Thoracic aorta (tissue), 2 donors: Measurements from ENCODE around the gene ZDHHC24. TPM values are rescaled to one million over a fixed set of nuclear protein-coding genes. Genes with fewer than 3 reads are reported as not detected.

Experiments used
- ATAC-seq: fragments of 150-250 bp; one replicate; pipeline ENCODE4 v1.8.0; 2017; ENCODE audit warnings: low read depth; ENCODE audit not compliant: insufficient number of reproducible peaks, low FRiP score
- DNase-seq: peaks from one replicate; pipeline ENCODE4 v3.0.0-alpha.2; 2020; ENCODE audit warnings: low spot score
- H3K27ac ChIP-seq, 2 donors: fragments of 200-600 bp; sonication (generic); 1 replicate in 1 of 2; 2 replicates in 1 of 2; pipeline ENCODE4 v1.5.1; 2016; ENCODE audit warnings: mild to moderate bottlenecking in 2 of 2, moderate library complexity in 2 of 2
- H3K27me3 ChIP-seq: fragments of 200-600 bp; sonication (generic); replicated peaks from 2 replicates; pipeline ENCODE4 v1.6.0; 2016; ENCODE audit warnings: mild to moderate bottlenecking; ENCODE audit not compliant: insufficient read depth
- H3K36me3 ChIP-seq: fragments of 200-600 bp; sonication (generic); one replicate; pipeline ENCODE4 v1.5.1; 2016
- H3K4me1 ChIP-seq, 2 donors: fragments of 200-600 bp; sonication (generic); 1 replicate in 1 of 2; 2 replicates in 1 of 2; pipeline versions ENCODE4 v1.5.1 to v1.6.0; 2016; ENCODE audit warnings: low read depth in 2 of 2, mild to moderate bottlenecking in 1 of 2; ENCODE audit not compliant: control insufficient read depth in 1 of 2
- H3K4me3 ChIP-seq: fragments of 200-600 bp; sonication (generic); 2 replicates; pipeline ENCODE4 v1.5.1; 2016; ENCODE audit warnings: mild to moderate bottlenecking
- H3K9me3 ChIP-seq: fragments of 200-600 bp; sonication (generic); 2 replicates; pipeline ENCODE4 v1.5.1; 2016
- total RNA-seq, 2 donors: library from RNA; depleted of rRNA; stranded (reverse); fragments of >200 nt; gene quantifications; one replicate each; pipeline versions ENCODE4 v1.1.0 to v1.2.3, GENCODE V29; 2016
- TF ChIP-seq, protein P1 (sequence below): fragments of 200-600 bp; sonication (generic); IDR thresholded peaks from one replicate; pipeline ENCODE4 v1.5.1; 2019; ENCODE audit warnings: antibody characterized with exemption

Gene ZDHHC24
- total RNA-seq, 2 donors from 2014 or later: 10.2 to 15.7 TPM

DNA sequence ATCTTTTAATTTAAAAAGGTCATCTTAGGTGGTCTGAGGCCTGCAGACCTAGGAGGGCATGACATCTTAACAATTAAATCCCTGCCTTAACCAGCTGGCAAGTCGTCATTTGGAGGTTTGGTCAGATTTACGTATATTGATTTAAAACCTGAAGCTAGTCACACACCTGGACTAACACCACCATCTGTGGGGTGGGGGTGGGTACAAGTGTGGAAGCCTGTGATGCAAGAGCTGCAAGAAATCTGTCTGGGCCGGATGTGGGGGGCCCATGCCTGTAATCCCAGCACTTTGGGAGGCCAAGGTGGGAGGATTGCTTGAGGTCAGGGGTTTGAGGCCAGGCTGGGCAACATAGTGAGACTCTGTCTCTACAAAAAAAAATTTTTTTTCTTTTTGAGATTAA lies 35.4 kb upstream of the ZDHHC24 start:
- TF ChIP-seq, protein P1, sequence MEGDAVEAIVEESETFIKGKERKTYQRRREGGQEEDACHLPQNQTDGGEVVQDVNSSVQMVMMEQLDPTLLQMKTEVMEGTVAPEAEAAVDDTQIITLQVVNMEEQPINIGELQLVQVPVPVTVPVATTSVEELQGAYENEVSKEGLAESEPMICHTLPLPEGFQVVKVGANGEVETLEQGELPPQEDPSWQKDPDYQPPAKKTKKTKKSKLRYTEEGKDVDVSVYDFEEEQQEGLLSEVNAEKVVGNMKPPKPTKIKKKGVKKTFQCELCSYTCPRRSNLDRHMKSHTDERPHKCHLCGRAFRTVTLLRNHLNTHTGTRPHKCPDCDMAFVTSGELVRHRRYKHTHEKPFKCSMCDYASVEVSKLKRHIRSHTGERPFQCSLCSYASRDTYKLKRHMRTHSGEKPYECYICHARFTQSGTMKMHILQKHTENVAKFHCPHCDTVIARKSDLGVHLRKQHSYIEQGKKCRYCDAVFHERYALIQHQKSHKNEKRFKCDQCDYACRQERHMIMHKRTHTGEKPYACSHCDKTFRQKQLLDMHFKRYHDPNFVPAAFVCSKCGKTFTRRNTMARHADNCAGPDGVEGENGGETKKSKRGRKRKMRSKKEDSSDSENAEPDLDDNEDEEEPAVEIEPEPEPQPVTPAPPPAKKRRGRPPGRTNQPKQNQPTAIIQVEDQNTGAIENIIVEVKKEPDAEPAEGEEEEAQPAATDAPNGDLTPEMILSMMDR: no peak
- H3K4me1 ChIP-seq: no peaks in the 10 kb centered on the region
- no peak overlapping the region for H3K4me3 ChIP-seq
- no peaks in the 10 kb centered on the region for H3K36me3 ChIP-seq
- no peak for DNase-seq
- peaks cover 6% of the 10 kb centered on the region for H3K9me3 ChIP-seq
- no peak for ATAC-seq
- no peaks in the 10 kb centered on the region for H3K27me3 ChIP-seq
- H3K27ac ChIP-seq: no peak overlapping the region

DNA sequence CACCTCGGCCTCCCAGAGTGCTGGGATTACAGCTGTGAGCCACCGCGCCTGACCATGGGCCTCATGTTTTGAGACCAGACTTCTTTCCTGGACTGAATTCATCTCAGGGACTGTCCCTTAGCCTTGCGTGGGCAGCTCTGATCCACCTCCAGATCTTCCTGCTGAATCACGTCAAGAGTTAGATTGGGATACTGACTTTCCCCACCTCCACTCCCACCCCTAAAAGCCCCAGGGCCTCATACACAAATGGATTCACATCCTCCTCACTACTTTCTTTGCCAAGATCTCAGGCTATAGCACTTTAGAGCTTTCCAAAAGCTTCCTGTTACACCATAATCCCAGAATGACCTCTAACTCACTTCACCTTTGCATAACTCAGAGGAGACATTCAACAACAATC lies 35.0 kb upstream of the ZDHHC24 start:
- ATAC-seq (no peak), DNase-seq (no peak)
- Histone ChIP-seq H3K36me3 (no peaks in the 10 kb centered on the region), H3K4me1 (no peaks in the 10 kb centered on the region), H3K4me3 (no peak overlapping the region), H3K27ac (no peak overlapping the region), H3K9me3 (peaks cover 6% of the 10 kb centered on the region), H3K27me3 (no peaks in the 10 kb centered on the region)
- TF ChIP-seq, protein P1: no peak

DNA sequence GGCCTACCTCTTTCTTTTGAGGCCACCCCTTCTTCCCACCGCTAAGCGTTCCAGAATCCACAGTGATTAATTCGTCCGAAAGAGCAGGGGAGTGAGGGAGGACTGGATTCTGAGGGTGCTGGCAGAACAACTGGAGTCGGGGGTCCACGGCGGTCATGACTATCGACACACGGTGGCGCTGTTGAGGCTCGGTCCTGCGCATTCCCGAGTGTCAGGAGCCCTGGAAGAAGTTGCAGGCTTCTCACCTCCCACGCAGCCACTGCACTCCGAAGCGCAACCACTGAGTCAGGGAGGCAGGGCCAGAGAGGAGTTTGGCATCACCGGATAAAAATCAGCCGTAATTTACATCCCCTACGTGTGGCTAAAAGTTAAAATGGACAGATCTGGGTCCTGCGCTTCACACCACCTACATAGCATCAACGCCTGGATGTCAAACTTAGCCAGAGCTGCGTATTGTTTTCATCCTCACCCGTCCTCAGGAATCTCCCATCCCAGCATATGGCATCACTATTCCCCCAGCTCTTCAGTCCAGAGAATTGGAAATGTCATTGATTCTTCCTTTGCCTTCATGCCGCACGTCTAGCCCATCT lies 33.3 kb upstream of the ZDHHC24 start:
- Histone ChIP-seq H3K4me3 (no peak overlapping the region), H3K36me3 (no peaks in the 10 kb centered on the region)

DNA sequence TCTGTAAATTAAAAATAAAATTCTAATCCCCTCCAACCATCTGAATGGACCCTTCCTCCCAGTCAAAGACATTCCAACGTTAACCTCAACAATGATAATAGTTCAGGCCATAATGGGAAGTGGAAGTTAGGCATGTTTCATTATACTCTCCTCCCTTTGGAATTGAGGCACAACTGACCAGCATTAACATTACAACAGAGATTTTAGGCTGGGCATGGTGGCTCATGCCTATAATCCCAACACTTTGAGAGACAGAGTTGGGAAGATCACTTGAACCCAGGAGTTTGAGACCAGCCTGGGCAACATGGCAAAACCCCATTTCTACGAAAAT lies 25.0 kb upstream of the ZDHHC24 start:
- H3K9me3 ChIP-seq: no peaks in the 10 kb centered on the region
- no peak overlapping the region for H3K27ac ChIP-seq
- no peaks in the 10 kb centered on the region for H3K36me3 ChIP-seq
- no peaks in the 10 kb centered on the region for H3K27me3 ChIP-seq
- ATAC-seq (no peak), DNase-seq (no peak)
- TF ChIP-seq, protein P1: no peak
- peaks cover 4 to 15% of the 10 kb centered on the region in 2 donors for H3K4me1 ChIP-seq
- H3K4me3 ChIP-seq: no peak overlapping the region

More for the DNA sequence above, 33.3 kb upstream of the ZDHHC24 start:
- H3K9me3 ChIP-seq: peaks cover 6% of the 10 kb centered on the region
- peak; percentile 46 for DNase-seq
- peak; percentile 36 for ATAC-seq
- TF ChIP-seq, protein P1: peak; percentile 86
- no peaks in the 10 kb centered on the region for H3K27me3 ChIP-seq
- no peaks in the 10 kb centered on the region for H3K4me1 ChIP-seq
- H3K27ac ChIP-seq: no peak overlapping the region

DNA sequence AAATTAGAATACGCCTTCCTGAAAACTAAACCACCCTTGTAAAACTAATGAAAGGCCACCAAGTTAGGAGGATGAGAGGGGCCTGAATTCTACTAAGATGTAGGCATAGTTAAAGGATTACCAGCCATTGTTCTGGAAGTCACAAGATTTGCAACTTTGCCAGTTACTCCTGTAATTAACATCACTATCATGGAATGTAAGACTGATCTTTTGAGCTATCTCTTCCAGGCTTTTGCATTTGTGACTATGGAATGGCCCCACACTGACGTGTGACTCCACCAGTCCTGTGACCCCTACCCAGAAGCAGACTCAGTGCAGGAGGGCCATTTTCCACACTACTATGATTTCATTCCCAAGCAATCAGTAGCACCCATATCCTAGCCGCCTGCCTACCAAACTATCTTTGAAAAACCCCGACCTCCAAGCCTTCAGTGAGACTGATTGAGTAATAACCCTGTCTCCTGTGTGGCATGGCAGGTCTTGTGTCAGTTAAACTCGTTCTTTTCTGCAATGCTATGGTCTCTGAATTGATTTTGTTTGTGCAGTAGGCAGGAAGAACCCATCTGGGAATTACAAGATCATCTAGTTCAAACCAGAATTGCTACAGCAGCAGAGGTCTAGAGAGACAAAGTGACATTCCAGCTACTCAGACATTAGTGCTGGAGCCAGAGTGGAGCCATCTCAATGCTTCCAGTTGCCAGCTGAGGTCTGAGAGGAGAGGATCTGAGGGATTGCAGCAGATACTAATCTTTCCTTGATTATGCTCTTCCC lies 24.4 kb upstream of the ZDHHC24 start:
- peaks cover 4 to 15% of the 10 kb centered on the region in 2 donors for H3K4me1 ChIP-seq
- H3K27ac ChIP-seq: no peak overlapping the region
- DNase-seq (no peak), ATAC-seq (no peak)
- no peaks in the 10 kb centered on the region for H3K9me3 ChIP-seq
- TF ChIP-seq, protein P1: no peak
- no peaks in the 10 kb centered on the region for H3K27me3 ChIP-seq
- no peak overlapping the region for H3K4me3 ChIP-seq
- no peaks in the 10 kb centered on the region for H3K36me3 ChIP-seq
